NT2/D1 (cell line): ENCODE data around the gene TDRD6.

Experiments used
- SUZ12 ChIP-seq: IDR thresholded peaks from 2 replicates; pipeline ENCODE4 v1.6.1; 2011; ENCODE audit not compliant: insufficient read length, insufficient read depth; ENCODE audit errors: extremely low read depth
- YY1 ChIP-seq: IDR thresholded peaks from 2 replicates; pipeline ENCODE4 v1.6.1; 2011; ENCODE audit not compliant: insufficient read length, insufficient read depth
- ZNF274 ChIP-seq: IDR thresholded peaks from 2 replicates; pipeline ENCODE4 v1.6.1; 2011; ENCODE audit warnings: mild to moderate bottlenecking, low read depth, low read length

- TF ChIP-seq SUZ12: no peak
- TF ChIP-seq YY1: no peak
- TF ChIP-seq ZNF274: no peak
Observed at GRCh38 chr6:46699970-46700369, 12.3 kb downstream of the TDRD6 start.
